Measurements from ENCODE around the gene PLP1.

- no peak for TF ChIP-seq CSRNP3 (CRISPR knock-in tag; IDR thresholded peaks at IDR 0.05)
- no peak for TF ChIP-seq ZFP30 (CRISPR knock-in tag; IDR thresholded peaks at IDR 0.05)
- TF ChIP-seq, protein P1, sequence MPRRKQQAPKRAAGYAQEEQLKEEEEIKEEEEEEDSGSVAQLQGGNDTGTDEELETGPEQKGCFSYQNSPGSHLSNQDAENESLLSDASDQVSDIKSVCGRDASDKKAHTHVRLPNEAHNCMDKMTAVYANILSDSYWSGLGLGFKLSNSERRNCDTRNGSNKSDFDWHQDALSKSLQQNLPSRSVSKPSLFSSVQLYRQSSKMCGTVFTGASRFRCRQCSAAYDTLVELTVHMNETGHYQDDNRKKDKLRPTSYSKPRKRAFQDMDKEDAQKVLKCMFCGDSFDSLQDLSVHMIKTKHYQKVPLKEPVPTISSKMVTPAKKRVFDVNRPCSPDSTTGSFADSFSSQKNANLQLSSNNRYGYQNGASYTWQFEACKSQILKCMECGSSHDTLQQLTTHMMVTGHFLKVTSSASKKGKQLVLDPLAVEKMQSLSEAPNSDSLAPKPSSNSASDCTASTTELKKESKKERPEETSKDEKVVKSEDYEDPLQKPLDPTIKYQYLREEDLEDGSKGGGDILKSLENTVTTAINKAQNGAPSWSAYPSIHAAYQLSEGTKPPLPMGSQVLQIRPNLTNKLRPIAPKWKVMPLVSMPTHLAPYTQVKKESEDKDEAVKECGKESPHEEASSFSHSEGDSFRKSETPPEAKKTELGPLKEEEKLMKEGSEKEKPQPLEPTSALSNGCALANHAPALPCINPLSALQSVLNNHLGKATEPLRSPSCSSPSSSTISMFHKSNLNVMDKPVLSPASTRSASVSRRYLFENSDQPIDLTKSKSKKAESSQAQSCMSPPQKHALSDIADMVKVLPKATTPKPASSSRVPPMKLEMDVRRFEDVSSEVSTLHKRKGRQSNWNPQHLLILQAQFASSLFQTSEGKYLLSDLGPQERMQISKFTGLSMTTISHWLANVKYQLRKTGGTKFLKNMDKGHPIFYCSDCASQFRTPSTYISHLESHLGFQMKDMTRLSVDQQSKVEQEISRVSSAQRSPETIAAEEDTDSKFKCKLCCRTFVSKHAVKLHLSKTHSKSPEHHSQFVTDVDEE (CRISPR knock-in tag; IDR thresholded peaks at IDR 0.05) = no peak
- no peak for TF ChIP-seq PPARA (CRISPR knock-in tag; IDR thresholded peaks at IDR 0.05; ENCODE audit: borderline replicate concordance)
- no peak for TF ChIP-seq ZNF565 (CRISPR knock-in tag; conservative IDR thresholded peaks at IDR 0.05; ENCODE audit: low read depth)
- TF ChIP-seq OSR1 (CRISPR knock-in tag; IDR thresholded peaks at IDR 0.05) = no peak
- no peak for TF ChIP-seq SNAI2 (CRISPR knock-in tag; IDR thresholded peaks at IDR 0.05)
- TF ChIP-seq ZFP3 (CRISPR knock-in tag; IDR thresholded peaks at IDR 0.05) = no peak
- TF ChIP-seq TCF4 (CRISPR knock-in tag; IDR thresholded peaks at IDR 0.05; ENCODE audit: borderline replicate concordance) = no peak
- no peak for TF ChIP-seq RARB (CRISPR knock-in tag; IDR thresholded peaks at IDR 0.05)
- no peak for TF ChIP-seq PATZ1 (CRISPR knock-in tag; IDR thresholded peaks at IDR 0.05; ENCODE audit: borderline replicate concordance)
- TF ChIP-seq ESRRG (CRISPR knock-in tag; IDR thresholded peaks at IDR 0.05) = no peak
- no peak for TF ChIP-seq GLIS3 (CRISPR knock-in tag; IDR thresholded peaks at IDR 0.05)
Observed at GRCh38 chrX:103741879-103742278, 34.8 kb upstream of the PLP1 start.

Measured in SK-N-SH treated with all-trans-retinoic acid at 6 μM for 48 hours (cell line).